BJ (cell line): ENCODE measurements around the gene PODXL. TPM values are rescaled to one million over a fixed set of nuclear protein-coding genes. Genes with fewer than 3 reads are reported as not detected.

Experiments
- CTCF ChIA-PET: fragments of 350-600 bp; formaldehyde crosslinking; extraction: SDS; loops from one replicate; lab custom pipeline; 2021; ENCODE audit warnings: antibody characterized with exemption, inconsistent platforms; lab: Yijun Ruan, JAX
- POLR2A ChIA-PET: fragments of 300-600 bp; sonication (Branson Sonifier 250); formaldehyde crosslinking; extraction: SDS; loops from one replicate; lab custom pipeline; 2021; ENCODE audit warnings: antibody characterized with exemption; lab: Charles Lee
- DNase-seq: peaks from one replicate; pipeline ENCODE4 v3.0.0-alpha.2; 2011; ENCODE audit warnings: low read depth
- H3K27me3 ChIP-seq: 2 replicates; pipeline ENCODE4 v1.6.0; 2011; ENCODE audit warnings: low read length; ENCODE audit not compliant: control insufficient read depth, insufficient read depth
- H3K36me3 ChIP-seq: 2 replicates; pipeline ENCODE4 v1.5.1; 2011; ENCODE audit warnings: low read length; ENCODE audit not compliant: control insufficient read depth, insufficient read depth
- H3K4me3 ChIP-seq: 2 replicates; pipeline ENCODE4 v1.5.1; 2011; ENCODE audit warnings: low read depth, mild to moderate bottlenecking, control low read depth, low read length
- polyA plus RNA-seq: library from polyadenylated mRNA; depleted of rRNA; stranded (reverse); fragments of >200 nt; gene quantifications from 2 replicates; pipeline ENCODE4 v1.2.3, GENCODE V29; 2011
- TF ChIP-seq, protein P1 (sequence below): IDR thresholded peaks from 2 replicates; pipeline ENCODE4 v1.5.1; 2011; ENCODE audit warnings: low read depth, mild to moderate bottlenecking, control low read depth, inconsistent platforms, low read length, moderate library complexity; ENCODE audit not compliant: insufficient read depth

Gene PODXL
- polyA plus RNA-seq, 1 experiment: 0.53 TPM

DNA sequence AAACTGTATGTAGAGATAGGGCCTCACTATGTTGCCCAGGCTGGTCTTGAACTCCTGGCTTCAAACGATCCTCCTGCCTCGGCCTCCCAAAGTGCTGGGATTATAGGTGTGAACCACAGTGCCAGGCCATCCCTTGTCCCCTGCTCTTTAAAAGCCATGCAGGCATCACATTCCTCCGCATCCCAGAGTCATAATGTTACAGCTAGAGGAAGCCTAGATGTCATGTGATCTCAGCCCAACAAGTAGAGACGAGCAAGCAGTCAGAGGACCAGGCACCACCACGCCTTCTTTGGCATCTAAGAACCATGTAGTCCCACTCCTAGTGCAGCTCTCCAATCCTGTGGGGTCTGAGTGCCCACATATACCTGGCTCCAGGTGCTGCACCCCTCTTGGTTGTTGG lies 13.1 kb downstream of the PODXL start:
- Histone ChIP-seq H3K4me3 (no peak overlapping the region), H3K27me3 (no peaks in the 10 kb centered on the region; the same call in none of the 2 replicates), H3K36me3 (no peaks in the 10 kb centered on the region)
- POLR2A ChIA-PET: no interaction called here
- CTCF ChIA-PET: interaction anchor here (2.0 kb wide), 1 partner anchor 112 kb away, joined by 8 read pairs; no protein-coding TSS in a partner anchor
- TF ChIP-seq, protein P1, sequence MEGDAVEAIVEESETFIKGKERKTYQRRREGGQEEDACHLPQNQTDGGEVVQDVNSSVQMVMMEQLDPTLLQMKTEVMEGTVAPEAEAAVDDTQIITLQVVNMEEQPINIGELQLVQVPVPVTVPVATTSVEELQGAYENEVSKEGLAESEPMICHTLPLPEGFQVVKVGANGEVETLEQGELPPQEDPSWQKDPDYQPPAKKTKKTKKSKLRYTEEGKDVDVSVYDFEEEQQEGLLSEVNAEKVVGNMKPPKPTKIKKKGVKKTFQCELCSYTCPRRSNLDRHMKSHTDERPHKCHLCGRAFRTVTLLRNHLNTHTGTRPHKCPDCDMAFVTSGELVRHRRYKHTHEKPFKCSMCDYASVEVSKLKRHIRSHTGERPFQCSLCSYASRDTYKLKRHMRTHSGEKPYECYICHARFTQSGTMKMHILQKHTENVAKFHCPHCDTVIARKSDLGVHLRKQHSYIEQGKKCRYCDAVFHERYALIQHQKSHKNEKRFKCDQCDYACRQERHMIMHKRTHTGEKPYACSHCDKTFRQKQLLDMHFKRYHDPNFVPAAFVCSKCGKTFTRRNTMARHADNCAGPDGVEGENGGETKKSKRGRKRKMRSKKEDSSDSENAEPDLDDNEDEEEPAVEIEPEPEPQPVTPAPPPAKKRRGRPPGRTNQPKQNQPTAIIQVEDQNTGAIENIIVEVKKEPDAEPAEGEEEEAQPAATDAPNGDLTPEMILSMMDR: no peak
- no peak for DNase-seq

GRCh38 chr7:131540491-131541162 lies 15.8 kb downstream of the PODXL start:
- DNase-seq: no peak
- Histone ChIP-seq H3K36me3 (no peaks in the 10 kb centered on the region), H3K27me3 (no peaks in the 10 kb centered on the region; the same call in 1 of the 2 replicates), H3K4me3 (no peak overlapping the region)
- POLR2A ChIA-PET: no interaction called here
- TF ChIP-seq, protein P1: no peak
- CTCF ChIA-PET: no interaction called here

GRCh38 chr7:131538813-131539179 lies 17.6 kb downstream of the PODXL start:
- no peaks in the 10 kb centered on the region for H3K27me3 ChIP-seq
- ChIA-PET CTCF (interaction anchor here (0.6 to 1.1 kb wide), 2 partner anchors 30 to 142 kb away, joined by 3 read pairs; no protein-coding TSS in a partner anchor), POLR2A (no interaction called here)
- no peak overlapping the region for H3K4me3 ChIP-seq
- DNase-seq: no peak
- TF ChIP-seq, protein P1: no peak
- no peaks in the 10 kb centered on the region for H3K36me3 ChIP-seq

GRCh38 chr7:131538071-131538812 lies 18.2 kb downstream of the PODXL start:
- TF ChIP-seq, protein P1: no peak
- CTCF ChIA-PET: interaction anchor here (0.7 to 1.1 kb wide), 4 partner anchors 9 to 99 kb away, joined by 3 to 4 read pairs (median 3); no protein-coding TSS in a partner anchor
- DNase-seq: no peak
- H3K36me3 ChIP-seq: no peaks in the 10 kb centered on the region
- H3K4me3 ChIP-seq: no peak overlapping the region
- H3K27me3 ChIP-seq: no peaks in the 10 kb centered on the region
- POLR2A ChIA-PET: no interaction called here

GRCh38 chr7:131537571-131537978 lies 18.9 kb downstream of the PODXL start:
- TF ChIP-seq, protein P1: no peak
- CTCF ChIA-PET: interaction anchor here (0.7 to 1.1 kb wide), 4 partner anchors 10 to 80 kb away, joined by 3 to 4 read pairs (median 3); no protein-coding TSS in a partner anchor
- no peaks in the 10 kb centered on the region for H3K27me3 ChIP-seq
- no peak for DNase-seq
- POLR2A ChIA-PET: no interaction called here
- no peak overlapping the region for H3K4me3 ChIP-seq
- H3K36me3 ChIP-seq: no peaks in the 10 kb centered on the region
